AG09309 (cell line): ENCODE data around the gene PARD3.

ENCODE experiments used
- DNase-seq: peaks from one replicate; pipeline ENCODE4 v3.0.0-alpha.2; 2010; ENCODE audit warnings: low read depth
- H3K4me3 ChIP-seq: 2 replicates; pipeline ENCODE4 v1.5.1; 2011; ENCODE audit warnings: mild to moderate bottlenecking, low read depth, low read length, moderate library complexity; ENCODE audit not compliant: control insufficient read depth
- CTCF ChIP-seq: IDR thresholded peaks from 2 replicates; pipeline ENCODE4 v1.5.1; 2011; ENCODE audit warnings: mild to moderate bottlenecking, low read depth, low read length, inconsistent platforms; ENCODE audit not compliant: insufficient read depth, control insufficient read depth; ENCODE audit errors: missing control alignments

Gene PARD3

GRCh38 chr10:34641913-34642558 lies 173.1 kb downstream of the PARD3 start:
- DNase-seq = no peak
- H3K4me3 ChIP-seq = no peak overlapping the region
- no peak for TF ChIP-seq CTCF

- DNase-seq = no peak
- H3K4me3 ChIP-seq = no peak overlapping the region
- no peak for TF ChIP-seq CTCF
Observed at GRCh38 chr10:34641147-34641912, 173.8 kb downstream of the PARD3 start.

DNA sequence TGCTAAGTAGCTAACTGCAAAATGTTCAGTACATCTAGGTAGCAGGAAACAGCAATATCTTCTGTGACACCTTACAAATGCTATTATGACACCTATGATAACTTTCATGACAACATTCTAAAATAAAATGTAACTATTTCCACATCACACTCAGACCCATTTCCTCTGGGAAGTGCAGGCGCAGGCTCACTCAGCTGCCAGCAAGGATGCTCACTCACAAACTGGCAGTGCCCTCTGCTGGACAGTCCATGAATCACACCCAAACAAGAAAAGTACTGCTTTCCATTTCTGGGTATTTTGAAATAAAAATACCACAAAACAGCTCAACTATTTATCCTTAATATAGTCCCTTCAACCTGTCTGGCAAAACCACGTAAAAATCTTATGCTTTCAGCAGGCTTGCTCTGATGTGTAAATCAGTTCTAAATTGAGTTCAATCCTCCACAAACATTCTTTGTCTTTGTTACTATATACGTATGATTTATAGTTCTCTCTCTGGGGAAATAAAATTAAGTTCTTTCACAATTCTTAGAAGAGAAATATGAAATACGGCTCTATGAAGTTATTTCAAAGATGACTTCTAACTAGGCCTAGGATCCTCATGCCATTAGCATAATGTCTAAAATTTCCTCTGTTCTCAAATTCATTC lies 176.6 kb downstream of the PARD3 start:
- DNase-seq = peak; percentile 68
- peak; percentile 89 for TF ChIP-seq CTCF
- H3K4me3 ChIP-seq = no peak overlapping the region

GRCh38 chr10:34637418-34637911 lies 177.6 kb downstream of the PARD3 start:
- no peak for DNase-seq

DNA sequence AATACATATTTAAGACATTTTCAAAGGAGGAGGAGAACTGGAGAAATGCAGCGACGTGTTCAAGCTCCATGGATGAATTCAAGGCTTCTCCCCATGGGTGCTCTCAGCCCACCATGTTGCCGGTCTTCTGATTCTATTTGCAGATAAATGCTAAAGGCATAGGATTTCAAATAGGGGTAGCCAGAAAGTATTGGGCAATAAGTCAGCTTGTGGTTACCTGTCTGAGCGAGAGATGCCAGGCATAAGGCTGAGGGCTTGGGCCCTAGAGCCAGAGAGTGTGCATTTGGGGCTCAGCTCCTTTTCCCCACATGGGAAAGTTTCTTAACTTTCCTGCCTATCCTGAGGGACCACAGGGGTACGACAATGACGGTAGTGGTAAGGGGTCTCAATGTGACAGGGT lies 180.0 kb downstream of the PARD3 start:
- H3K4me3 ChIP-seq = no peak overlapping the region
- DNase-seq = no peak
- no peak for TF ChIP-seq CTCF

More at GRCh38 chr10:34637418-34637911, 177.6 kb downstream of the PARD3 start:
- no peak overlapping the region for H3K4me3 ChIP-seq
- TF ChIP-seq CTCF = peak; percentile 98

DNA sequence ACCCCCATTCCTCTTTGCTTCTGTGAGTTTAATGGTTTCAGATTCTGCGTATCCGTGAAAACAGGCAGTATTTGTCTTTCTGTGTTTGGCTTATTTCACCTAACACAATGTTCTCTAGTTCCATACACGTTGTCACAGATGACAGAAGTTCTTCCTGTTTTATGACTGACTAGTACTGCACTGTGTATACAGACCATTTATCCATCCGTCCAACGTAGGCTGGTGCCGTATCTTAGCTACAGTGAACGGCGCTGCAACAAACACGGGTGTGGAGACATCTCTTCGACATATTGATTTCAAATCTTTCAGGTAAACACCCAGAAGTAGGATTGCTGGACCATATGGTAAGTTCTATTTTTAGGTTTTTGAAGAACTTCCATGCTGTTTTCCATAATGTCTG lies 181.7 kb downstream of the PARD3 start:
- no peak for DNase-seq
- no peak for TF ChIP-seq CTCF
- no peak overlapping the region for H3K4me3 ChIP-seq
